HL-60/S4 treated with retinoic acid at 250 ng/mL for 4 days and 3 days (cell line): ENCODE measurements around the gene SLC4A4.

Source experiments
- in situ Hi-C: fragments of 300-500 bp; cut with MboI; formaldehyde crosslinking; loops from 2 replicates; pipeline ENCODE4 v1.7.0; 2022; ENCODE audit warnings: low sequenced_read_pairs

SLC4A4 gene

DNA sequence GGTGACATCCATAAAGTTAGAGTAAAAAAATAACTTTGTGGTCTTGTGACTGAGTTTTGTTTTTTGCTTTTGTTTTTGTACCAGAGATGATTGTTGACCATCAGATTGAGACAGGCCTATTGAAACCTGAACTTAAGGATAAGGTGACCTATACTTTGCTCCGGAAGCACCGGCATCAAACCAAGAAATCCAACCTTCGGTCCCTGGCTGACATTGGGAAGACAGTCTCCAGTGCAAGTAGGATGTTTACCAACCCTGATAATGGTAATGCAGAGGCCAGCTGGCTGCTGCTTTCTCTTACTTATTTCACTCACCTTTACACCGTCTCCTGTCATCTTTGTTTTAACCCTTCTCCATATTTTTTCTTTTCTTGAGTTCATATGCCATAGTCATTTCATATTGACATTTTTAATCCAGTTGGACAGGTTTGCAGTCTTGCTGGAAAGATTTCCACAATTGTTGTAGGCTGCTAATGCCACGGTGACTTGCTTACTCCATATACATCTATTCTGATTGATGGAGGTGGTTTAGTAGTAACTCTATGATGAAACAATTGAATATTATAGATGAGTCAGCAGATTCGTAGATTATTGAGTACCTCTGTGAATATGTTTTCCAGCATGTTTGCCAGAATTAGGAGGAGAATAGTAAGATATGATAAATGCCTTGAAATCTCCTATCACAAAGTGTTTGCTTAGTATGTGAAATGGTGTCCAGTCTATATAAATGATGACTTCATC lies 18.3 kb downstream of the SLC4A4 start:
- in situ Hi-C loops, result no loop called here

DNA sequence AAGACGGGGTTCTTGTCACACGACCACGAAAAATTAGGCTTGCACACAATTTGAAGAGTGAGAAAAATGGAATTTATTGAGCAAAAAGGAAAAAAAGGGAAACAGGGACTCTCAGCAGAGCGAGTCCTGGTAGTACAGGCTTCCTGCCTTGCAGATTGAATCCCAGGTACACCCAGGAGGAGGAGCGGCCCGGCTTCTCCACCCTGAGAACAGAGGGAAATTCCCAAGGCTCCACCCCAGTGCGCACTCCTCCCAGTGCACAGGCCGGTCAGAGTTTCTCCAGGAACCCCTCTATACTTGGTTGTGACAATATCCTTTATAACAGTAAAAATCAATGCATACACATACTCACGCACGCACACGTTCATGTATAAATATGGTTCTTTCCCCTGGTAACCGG lies 22.0 kb downstream of the SLC4A4 start:
- in situ Hi-C loops, result no loop called here

DNA sequence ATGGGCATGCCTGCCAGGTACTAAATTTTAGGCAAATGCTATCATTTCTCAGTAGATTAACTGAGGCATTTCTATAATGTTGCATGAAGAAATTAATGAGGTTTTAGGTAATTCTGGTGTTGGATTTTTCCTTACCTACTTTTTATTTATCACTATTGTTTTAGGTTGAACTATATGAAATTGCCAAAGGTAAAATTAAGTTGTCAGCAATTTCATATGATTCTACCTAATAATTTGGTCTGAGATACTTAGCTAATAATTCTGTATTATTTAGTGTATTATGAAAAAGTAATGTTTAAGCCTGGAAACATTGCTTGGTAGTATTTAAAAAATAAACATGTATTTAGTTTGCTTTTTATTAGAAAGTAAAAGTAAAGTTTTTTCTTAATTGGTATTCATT lies 22.7 kb downstream of the SLC4A4 start:
- in situ Hi-C loops, result no loop called here

DNA sequence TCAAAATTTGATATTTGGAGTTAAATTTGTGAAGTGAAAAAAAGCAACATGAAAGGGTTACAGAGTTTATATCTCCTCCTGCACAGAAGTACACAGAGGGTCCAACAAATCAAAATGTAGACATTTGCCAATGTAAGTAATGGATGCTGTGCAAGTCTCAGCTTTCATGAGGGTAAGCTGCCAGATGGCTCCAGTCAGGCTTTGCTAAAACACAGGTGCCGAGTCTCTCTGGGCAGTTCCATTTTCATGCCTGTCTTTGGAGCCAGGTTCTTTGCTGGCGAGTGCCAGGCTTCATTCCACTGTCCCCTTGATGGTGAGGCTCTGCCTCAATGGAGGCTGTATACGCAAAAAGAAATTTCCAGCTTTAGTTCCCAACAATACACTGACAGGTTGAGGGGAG lies 27.9 kb downstream of the SLC4A4 start:
- in situ Hi-C loops, result no loop called here

DNA sequence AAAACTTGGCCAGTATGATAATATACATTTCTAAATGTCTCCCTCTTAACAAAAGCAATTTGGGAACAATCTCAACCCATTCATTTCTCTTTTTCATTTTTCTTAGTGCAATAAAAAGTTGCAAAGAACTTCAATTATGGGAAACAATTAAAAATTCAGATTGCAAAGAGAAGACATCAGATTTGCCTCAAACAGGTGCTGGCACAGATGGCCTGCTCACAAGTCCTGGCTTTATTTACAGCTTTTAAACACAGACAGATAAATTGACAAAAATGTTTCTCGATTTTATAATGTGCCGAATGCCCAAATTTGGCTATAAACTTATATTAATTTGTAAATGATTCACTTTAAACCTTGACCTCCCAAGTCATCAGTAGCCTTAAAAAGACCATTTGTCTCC lies 28.7 kb downstream of the SLC4A4 start:
- in situ Hi-C loops, result no loop called here

DNA sequence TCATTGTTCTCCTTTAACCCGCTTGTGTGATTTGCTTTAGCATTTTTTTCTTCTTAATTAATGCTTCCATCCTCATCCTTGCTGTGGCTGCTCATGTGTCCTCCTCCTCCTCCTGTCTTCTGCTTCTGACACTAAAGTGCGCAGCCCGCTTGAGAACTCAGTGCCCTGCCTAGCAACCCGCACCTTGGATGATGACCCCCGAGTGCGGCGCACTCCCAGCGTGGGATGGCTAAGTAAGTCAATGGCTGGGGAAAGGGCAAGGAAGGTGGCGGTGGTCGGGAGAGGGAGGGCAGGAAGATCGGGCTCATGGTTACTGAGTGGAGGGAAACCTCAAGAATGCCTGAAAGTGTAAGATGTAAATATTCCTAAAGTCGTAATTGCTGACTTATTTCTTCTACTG lies 30.1 kb downstream of the SLC4A4 start:
- in situ Hi-C loops, result no loop called here

DNA sequence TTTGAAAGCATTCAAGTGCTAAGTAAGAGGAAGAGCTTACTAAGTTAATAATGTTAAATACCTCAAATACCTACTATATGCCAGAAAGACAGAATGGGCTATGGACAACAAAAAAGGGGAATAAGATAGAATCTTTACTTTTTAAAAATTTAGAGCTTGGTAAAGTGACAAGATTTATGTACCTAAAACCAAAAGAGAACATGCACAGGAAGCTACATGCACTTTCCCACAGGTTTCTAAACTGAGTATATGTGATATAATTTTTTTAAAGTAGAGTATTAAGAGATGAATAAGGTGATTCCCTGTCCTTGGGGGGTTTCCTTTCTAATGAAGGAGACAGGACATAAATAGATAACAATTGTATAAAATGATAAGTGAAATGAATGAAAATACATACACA lies 30.7 kb downstream of the SLC4A4 start:
- in situ Hi-C loops, result no loop called here

DNA sequence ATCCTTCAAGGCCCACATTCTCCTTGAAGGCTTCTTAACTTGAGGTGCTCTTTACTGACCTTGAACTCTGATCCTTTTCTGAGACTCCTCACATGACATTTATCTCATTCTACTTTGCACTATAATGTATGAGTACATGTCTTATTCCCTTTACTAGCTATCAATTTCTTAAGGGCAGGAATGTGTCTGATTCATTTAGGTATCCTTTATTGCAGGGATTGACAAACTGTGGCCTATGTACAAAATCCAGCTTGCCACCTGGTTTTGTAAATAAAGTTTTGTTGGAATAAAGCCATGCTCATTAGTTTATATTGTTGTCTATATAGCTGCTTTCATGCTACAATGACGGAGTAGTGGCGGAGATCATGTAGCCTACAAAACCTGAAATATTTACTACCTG lies 36.7 kb downstream of the SLC4A4 start:
- in situ Hi-C loops, result no loop called here

DNA sequence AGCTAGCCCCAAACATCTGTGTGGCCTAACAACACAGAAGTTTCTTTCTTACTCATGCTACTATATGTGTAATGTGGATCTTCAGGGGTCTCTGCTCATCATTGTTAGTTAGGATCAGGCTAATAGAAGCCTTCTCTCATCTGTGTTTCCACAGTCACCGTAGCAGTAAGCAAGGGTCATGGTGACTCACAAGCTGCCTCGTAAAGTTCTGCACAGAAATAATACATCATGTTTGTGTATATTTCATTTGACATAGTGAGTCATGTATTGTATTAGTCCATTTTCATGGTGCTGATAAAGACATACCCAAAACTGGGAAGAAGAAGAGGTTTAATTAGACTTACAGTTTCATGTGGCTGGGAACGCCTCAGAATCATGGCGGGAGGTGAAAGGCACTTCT lies 38.7 kb downstream of the SLC4A4 start:
- in situ Hi-C loops, result no loop called here

DNA sequence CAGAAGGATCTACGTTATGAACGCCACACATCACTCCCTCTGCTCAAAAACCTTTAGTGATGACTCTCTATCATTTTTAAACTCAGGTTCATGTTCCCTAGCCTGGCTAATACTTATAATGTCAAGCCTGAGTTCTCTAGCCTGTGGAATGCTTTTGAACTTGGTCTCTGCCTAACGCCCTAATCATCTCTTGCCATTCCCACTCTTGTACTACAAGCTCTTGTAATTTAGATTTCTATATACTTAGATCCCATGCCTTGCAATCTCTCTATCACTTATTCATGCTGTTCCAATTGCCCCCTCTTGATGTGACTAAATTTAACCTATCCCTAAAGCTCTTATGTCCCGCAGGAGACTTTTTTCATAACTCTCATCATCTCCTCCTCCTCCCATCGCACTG lies 40.3 kb downstream of the SLC4A4 start:
- in situ Hi-C loops, result no loop called here

DNA sequence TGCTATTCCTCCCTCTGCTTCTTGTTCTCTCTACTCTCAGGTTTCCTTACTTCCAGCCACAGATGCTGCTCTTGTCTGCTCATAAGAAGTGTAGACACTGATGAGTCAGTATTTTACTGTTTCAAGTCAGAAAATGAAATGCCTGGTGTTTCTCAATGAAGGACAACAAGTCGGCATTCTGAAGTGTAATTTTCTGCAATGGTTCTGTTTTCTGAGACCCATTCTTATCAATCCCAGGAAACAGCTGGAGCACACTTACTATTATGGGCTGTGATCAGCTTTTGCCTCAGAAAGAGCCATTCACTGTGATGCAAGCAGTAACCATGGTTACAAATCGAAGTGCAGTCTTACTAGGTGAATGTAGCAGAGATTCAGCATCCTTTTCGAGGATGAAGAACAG lies 42.0 kb downstream of the SLC4A4 start:
- in situ Hi-C loops, result no loop called here

DNA sequence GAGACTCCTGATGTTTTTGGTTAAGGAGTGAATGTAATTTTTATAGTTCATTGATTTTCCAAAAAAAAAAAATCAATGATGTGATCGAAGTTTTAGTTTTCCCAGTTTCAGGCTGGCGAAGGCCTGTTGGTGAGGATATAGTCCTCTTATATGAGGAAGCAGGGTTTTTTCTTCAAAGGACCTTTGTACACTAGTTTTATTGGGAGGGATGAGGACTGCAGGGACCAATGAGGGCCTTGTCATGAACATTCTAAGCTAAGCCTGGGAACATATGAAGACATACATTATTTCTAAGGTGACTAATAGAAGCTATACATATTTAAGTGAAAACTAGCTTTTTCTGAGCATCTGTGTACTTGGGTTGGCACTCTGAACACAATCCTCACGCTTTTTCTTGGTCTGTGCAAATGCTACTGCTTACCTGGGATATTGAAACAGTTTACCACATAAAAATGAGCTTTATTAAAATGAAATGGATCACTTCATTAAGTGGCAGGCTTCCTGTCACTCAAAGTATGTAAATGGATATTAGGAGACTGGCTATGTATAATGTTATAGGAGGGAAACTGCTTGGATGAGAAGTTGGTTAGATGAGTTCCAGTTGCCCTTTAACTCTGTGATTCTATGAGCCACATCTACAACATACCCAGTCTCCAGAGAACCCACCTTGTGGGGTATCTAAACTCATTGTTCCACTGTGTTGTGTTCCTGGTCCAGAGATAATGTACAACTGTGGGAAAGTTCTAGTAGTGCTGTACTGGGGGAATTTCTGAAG lies 43.5 kb downstream of the SLC4A4 start:
- in situ Hi-C loops, result no loop called here

DNA sequence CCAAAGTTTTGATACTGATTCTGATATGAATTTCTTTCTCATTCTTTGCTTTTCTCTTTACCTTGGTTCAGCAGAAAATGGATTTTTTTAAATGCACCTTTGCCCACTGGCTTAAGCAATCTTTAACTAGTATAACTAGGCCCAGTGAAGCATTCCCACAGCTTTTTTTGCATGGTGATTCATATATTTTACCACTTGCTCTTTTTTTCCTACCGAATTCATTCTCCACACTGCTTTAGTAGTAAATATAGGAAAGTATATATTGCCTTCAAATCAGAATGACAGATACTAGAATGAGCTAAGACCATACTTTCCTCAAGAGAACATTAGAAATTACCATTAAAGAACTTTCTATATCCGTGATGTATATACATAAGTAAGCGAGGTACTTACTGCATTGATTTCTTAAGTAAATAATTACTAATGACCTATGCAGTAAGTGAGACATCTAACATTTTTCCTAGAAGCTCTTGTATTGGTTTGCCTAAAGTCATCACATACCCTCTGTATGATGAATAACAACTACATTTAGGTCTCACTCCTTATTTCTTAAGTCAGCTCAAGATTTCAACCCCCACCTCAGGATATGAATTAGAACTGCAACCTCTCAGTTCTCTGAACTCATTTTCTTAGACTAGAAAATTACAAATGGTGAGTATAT lies 44.2 kb downstream of the SLC4A4 start:
- in situ Hi-C loops, result no loop called here

DNA sequence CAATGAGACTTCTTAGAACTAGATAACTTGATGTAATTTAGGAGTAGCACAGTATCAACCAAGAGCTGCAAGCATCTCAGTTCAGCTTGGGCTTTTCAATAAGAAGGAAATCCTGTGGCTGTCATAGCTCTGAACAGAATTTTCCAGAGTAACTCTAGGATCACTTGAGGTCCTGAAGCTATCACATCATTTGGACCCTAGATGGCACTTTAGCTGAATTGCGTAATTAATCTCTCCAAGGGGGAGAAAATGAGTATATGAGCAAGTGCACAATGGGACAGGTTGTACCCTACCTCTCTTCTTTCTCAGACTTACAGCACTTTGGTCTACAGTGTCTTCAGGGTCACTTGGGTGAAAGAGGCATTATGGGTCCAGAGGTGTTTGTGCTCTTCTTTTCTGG lies 45.2 kb downstream of the SLC4A4 start:
- in situ Hi-C loops, result no loop called here

DNA sequence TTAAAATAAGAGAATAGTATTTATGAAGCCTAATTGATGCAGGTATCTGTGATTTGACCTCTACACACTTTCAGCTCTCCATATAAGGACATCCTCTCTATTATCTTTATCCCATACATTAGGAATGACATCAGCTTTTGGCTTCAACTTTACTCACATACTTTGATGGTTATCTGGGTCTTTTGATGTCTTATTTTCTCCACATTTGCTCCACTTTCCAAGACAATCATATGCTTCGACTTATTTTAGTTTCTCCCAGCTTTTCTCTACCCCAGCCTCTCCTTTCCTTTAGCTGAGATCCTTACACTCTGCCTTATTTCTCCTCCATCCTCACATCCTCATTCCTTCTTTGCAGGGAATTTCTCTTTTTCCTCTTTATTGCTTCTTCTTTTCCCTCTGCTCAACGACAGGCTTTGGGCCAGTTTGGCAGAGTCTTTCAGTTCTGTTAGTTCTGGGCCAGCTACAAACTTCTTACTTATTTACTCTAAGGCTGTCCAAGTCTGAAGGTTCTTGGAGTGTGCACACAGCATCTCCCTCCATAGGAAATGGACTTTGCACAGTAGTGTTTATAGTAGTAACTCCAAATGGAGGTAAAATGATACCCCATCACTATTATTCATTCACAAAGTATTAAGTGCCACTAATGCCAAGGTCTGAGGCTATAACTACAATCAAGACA lies 50.5 kb downstream of the SLC4A4 start:
- in situ Hi-C loops, result no loop called here

DNA sequence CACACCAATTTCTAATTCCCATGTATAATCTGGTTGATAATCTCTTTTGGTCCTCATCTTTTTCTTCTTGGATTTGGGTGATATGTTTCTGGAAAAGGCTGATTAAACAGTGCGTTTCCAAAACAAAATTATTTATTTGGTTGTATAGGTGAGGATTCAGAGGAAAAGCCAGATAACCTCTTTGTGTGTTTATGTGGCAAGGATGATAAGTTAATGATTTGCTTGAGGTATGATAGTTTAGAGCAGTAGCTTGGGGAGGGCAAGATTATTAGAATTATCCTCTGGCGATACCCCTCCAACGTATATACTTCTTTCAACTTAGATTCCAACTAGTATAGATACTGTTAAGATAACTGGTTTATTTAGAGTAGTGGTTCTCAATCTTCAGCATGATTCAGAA lies 53.3 kb downstream of the SLC4A4 start:
- in situ Hi-C loops, result no loop called here

DNA sequence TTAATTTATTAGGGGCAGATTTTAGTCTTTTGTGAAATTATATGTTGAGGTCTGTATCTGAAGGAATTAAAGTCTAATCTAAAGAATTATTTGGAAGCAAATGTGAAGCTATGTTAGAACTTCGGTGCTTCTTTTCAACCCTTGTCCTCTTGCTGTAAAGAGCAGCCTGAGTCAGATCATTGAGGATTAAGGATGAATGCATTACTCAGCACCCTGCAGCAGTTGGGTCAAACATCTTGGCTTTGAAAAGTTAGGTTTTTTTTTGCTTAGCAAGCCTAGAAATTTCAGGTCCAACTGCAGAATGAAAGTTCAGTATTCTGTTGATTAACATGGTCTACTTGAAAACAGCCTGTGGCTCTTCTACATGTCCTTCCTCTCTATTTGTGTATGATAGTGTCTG lies 57.6 kb downstream of the SLC4A4 start:
- in situ Hi-C loops, result no loop called here

DNA sequence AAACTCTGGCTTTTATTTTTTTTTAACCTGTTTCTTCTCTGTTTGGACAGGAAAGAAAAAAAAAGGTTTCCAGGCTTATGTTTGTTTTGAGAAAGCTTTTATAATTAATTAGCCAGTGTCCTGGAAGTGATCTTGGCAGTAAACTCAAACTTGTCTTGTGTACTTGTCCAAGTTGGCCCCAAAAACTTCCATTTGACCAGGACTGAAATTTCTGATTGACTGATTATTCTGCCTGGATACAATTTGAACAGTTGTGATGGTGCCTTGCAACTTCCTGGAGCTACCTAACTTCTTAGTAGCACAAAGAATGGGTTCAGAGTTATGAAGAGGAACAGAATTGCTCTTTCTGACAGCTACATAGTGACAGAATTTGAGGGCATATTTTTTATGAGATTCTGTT lies 62.0 kb downstream of the SLC4A4 start:
- in situ Hi-C loops, result no loop called here

DNA sequence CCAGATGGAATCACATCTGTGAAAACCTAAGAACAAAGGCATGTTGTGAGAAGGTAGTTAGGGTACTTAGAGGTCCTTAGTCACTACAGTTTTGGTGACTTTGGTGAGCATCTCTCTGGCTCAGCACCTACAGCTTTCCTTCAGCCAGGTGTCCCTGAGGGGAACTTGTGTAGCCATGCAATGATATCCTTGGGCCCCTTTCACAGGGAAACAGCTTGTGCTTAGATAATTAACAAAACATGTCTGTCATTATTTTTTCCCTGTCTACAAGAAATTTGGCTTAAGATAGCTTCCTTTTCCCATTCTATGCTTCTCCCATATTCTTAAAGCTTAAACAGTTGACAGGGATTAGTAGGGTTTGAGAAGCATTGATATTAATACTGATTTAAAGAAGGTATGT lies 63.8 kb downstream of the SLC4A4 start:
- in situ Hi-C loops, result no loop called here

DNA sequence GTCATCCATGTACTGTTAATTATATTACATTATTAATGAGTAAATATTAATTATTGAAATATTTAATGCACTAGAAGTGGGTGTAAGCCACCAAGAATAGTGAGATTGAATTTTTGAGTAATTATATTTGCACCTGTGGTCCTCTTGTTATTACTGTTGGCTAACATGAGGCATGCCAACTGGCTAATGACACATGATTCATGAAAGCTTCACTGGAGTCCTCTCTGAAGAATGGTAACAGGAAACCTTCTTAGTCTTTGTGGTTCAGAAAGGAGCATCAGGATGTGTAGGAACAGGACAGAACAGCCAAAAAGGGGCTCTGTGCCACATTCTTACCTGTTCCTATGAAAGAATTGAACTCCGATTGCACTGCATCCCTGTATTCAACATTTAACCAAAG lies 65.2 kb downstream of the SLC4A4 start:
- in situ Hi-C loops, result no loop called here

DNA sequence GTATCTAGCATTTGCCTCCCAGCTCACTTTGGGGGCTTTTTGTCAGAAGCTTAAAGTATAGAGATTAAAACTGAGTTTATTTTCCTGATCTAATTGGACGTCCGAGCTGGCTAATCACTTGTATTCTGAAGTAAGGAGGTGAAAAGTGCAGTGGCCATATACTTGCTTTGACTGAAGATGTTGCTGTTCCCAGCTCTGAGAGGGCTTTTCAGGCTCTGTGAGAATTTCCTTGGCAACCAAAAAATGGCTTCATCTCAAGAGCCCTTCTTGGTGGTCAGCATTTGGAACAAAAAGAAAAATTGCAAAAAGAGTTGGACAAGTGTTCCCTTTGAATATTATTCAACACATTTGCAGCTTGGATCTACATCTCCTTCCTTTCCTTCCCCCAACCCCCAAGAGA lies 67.0 kb downstream of the SLC4A4 start:
- in situ Hi-C loops, result no loop called here
